Calu3 (cell line): Measurements from ENCODE around the gene ERGIC1. TPM values are rescaled to one million over a fixed set of nuclear protein-coding genes. Genes with fewer than 3 reads are reported as not detected.

Source experiments
- BruUV-seq: library from RNA; stranded (reverse); fragments of 400-500 nt; replicated peaks from 2 replicates; lab custom pipeline; 2021; lab: Mats Ljungman, UMichigan
- CTCF ChIA-PET: fragments of 300-600 bp; sonication (Branson Sonifier 250); formaldehyde crosslinking; loops from one replicate; lab custom pipeline; 2022; ENCODE audit warnings: antibody characterized with exemption; lab: Charles Lee
- DNase-seq: peaks from one replicate; pipeline ENCODE4 v3.0.0; 2022
- H3K27ac Mint-ChIP-seq: one replicate; pipeline ENCODE4 v1.8.0; 2022; ENCODE audit warnings: mixed read lengths; ENCODE audit not compliant: unreplicated experiment
- H3K27me3 Mint-ChIP-seq: one replicate; pipeline ENCODE4 v1.8.0; 2022; ENCODE audit warnings: mixed read lengths; ENCODE audit not compliant: unreplicated experiment
- H3K36me3 Mint-ChIP-seq: one replicate; pipeline ENCODE4 v1.8.0; 2022; ENCODE audit warnings: mild to moderate bottlenecking, moderate library complexity, mixed read lengths; ENCODE audit not compliant: insufficient read depth, unreplicated experiment
- H3K4me1 Mint-ChIP-seq: one replicate; pipeline ENCODE4 v1.8.0; 2022; ENCODE audit warnings: mild to moderate bottlenecking, low read depth, mixed read lengths; ENCODE audit not compliant: unreplicated experiment
- H3K4me3 Mint-ChIP-seq: one replicate; pipeline ENCODE4 v1.8.0; 2022; ENCODE audit warnings: mild to moderate bottlenecking, low read depth, moderate library complexity, mixed read lengths; ENCODE audit not compliant: unreplicated experiment
- H3K9me3 Mint-ChIP-seq: one replicate; pipeline ENCODE4 v1.8.0; 2022; ENCODE audit warnings: low read depth, mixed read lengths; ENCODE audit not compliant: unreplicated experiment
- intact Hi-C: fragments of 100-400 bp; cut with micrococcal nuclease; formaldehyde crosslinking; loops from one replicate; pipeline ENCODE4 v1.10.0; 2022; ENCODE audit not compliant: unreplicated experiment
- total RNA-seq: library from RNA; stranded (reverse); gene quantifications from 2 replicates; pipeline ENCODE4 v1.2.3, GENCODE V29; 2022
- TF ChIP-seq, protein P1 (sequence below): fragments of 200-600 bp; IDR thresholded peaks from one replicate; pipeline ENCODE4 v1.8.0; 2022; ENCODE audit warnings: antibody characterized with exemption; ENCODE audit not compliant: unreplicated experiment

Gene ERGIC1
- total RNA-seq, 1 experiment from 2014 or later: 235 TPM

- no TSS peak for BruUV-seq
- Mint-ChIP-seq H3K9me3 (no peaks in the 10 kb centered on the region), H3K27ac (peak overlapping the region; percentile 69), H3K4me1 (peaks cover 57% of the 10 kb centered on the region), H3K36me3 (peaks cover 14% of the 10 kb centered on the region), H3K4me3 (no peak overlapping the region), H3K27me3 (no peaks in the 10 kb centered on the region)
- no peak for DNase-seq
- intact Hi-C loops: loop anchor here (2.0 kb wide), 1 partner anchor 18 kb away; no protein-coding TSS in a partner anchor
- CTCF ChIA-PET: no interaction called here
- TF ChIP-seq, protein P1, sequence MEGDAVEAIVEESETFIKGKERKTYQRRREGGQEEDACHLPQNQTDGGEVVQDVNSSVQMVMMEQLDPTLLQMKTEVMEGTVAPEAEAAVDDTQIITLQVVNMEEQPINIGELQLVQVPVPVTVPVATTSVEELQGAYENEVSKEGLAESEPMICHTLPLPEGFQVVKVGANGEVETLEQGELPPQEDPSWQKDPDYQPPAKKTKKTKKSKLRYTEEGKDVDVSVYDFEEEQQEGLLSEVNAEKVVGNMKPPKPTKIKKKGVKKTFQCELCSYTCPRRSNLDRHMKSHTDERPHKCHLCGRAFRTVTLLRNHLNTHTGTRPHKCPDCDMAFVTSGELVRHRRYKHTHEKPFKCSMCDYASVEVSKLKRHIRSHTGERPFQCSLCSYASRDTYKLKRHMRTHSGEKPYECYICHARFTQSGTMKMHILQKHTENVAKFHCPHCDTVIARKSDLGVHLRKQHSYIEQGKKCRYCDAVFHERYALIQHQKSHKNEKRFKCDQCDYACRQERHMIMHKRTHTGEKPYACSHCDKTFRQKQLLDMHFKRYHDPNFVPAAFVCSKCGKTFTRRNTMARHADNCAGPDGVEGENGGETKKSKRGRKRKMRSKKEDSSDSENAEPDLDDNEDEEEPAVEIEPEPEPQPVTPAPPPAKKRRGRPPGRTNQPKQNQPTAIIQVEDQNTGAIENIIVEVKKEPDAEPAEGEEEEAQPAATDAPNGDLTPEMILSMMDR: no peak
Measured at GRCh38 chr5:172796306-172796705, 37.7 kb upstream of the ERGIC1 start.

GRCh38 chr5:172797771-172798191 lies 36.3 kb upstream of the ERGIC1 start:
- H3K27me3 Mint-ChIP-seq: no peaks in the 10 kb centered on the region
- CTCF ChIA-PET: interaction anchor here (0.5 to 2.2 kb wide), 8 partner anchors 10 to 332 kb away, joined by 3 to 33 read pairs (median 6); partner anchors contain the start of gene DUSP1
- H3K9me3 Mint-ChIP-seq: no peaks in the 10 kb centered on the region
- peaks cover 17% of the 10 kb centered on the region for H3K36me3 Mint-ChIP-seq
- TF ChIP-seq, protein P1: no peak
- peak overlapping the region; percentile 47 for H3K4me3 Mint-ChIP-seq
- peaks cover 64% of the 10 kb centered on the region for H3K4me1 Mint-ChIP-seq
- H3K27ac Mint-ChIP-seq: peak overlapping the region; percentile 69
- BruUV-seq: no TSS peak
- intact Hi-C loops: loop anchor here (1.0 to 2.0 kb wide), 2 partner anchors 15 to 19 kb away; no protein-coding TSS in a partner anchor
- no peak for DNase-seq

GRCh38 chr5:172798422-172799215 lies 35.4 kb upstream of the ERGIC1 start:
- Mint-ChIP-seq H3K4me3 (peak overlapping the region; percentile 47), H3K27ac (peak overlapping the region; percentile 69), H3K27me3 (no peaks in the 10 kb centered on the region), H3K36me3 (peaks cover 17% of the 10 kb centered on the region), H3K9me3 (no peaks in the 10 kb centered on the region), H3K4me1 (peaks cover 61% of the 10 kb centered on the region)
- TF ChIP-seq, protein P1: no peak
- BruUV-seq: no TSS peak
- no peak for DNase-seq
- intact Hi-C loops: loop anchor here (1.0 kb wide), 1 partner anchor 16 kb away; no protein-coding TSS in a partner anchor
- CTCF ChIA-PET: interaction anchor here (0.7 to 2.2 kb wide), 6 partner anchors 13 to 82 kb away, joined by 3 to 33 read pairs (median 4); partner anchors contain the start of gene DUSP1

DNA sequence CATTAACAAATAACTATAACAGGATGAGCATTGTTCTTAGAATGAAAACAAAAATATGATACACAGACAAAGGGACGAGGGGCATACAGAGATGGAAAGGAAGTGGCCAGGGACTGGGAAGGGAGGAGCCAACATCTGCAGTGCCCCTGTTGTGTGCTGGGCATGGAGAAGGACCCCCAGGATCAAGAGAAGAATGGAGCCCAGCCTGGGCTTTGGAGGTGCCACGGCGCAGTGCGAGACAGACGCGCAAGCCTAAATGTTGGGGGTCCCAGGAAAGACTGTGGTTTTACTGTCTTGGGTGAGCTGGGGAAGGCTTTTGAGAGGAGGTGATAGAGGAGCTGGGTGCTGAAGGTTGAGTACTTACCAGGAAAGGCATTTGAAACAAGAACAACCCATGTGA lies 34.6 kb upstream of the ERGIC1 start:
- CTCF ChIA-PET: interaction anchor here (0.7 to 0.9 kb wide), 2 partner anchors 9 to 28 kb away, joined by 3 read pairs; partner anchors contain the start of gene DUSP1
- H3K4me1 Mint-ChIP-seq: peaks cover 54% of the 10 kb centered on the region
- BruUV-seq: no TSS peak
- no peak for DNase-seq
- no peaks in the 10 kb centered on the region for H3K9me3 Mint-ChIP-seq
- H3K27me3 Mint-ChIP-seq: no peaks in the 10 kb centered on the region
- intact Hi-C loops: no loop called here
- no peak overlapping the region for H3K4me3 Mint-ChIP-seq
- TF ChIP-seq, protein P1: no peak
- peaks cover 17% of the 10 kb centered on the region for H3K36me3 Mint-ChIP-seq
- H3K27ac Mint-ChIP-seq: peak overlapping the region; percentile 69
